Measurements from ENCODE around the gene TBC1D22A.

DNA sequence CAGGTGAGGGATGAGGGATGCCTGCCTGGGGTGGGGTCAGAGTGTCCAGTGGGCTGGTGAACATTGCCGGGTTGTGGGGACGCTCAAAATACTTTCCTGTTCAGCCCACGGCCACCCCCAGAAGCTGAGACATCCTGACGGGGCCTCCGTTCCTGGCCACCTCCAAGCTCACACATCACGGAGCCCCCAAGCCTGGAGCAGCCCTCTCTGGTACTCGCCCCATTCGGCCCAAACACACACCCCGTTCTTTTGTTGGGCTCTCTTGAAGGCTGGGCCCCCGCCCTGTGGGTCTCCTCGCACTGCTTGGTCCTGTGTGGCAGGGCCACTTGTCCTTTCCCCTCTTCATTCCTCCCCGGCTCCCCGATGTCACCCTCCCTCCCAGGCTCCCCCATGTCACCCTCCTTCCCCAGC lies 442.6 kb downstream of the TBC1D22A start:
- TF ChIP-seq CTCF (IDR thresholded peaks at IDR 0.05) (no peak), EP300 (IDR thresholded peaks at IDR 0.05) (no peak), POLR2A (IDR thresholded peaks at IDR 0.05) (no peak), POLR2AphosphoS5 (IDR thresholded peaks at IDR 0.05) (no peak)
